Parathyroid adenoma (tissue), 2 donors: Measurements from ENCODE around the gene AGBL4.

Experiments used
- H2AFZ ChIP-seq: fragments of 300-600 bp; sonication (generic); one replicate; pipeline ENCODE4 v1.7.0; 2017; ENCODE audit warnings: antibody characterized with exemption, mild to moderate bottlenecking
- H3K27ac ChIP-seq: fragments of 300-600 bp; sonication (generic); one replicate; pipeline ENCODE4 v1.7.0; 2017
- H3K27me3 ChIP-seq: fragments of 300-600 bp; sonication (generic); one replicate; pipeline ENCODE4 v1.7.0; 2017; ENCODE audit warnings: low read length; ENCODE audit not compliant: control insufficient read depth, insufficient read depth
- H3K36me3 ChIP-seq: fragments of 300-600 bp; sonication (generic); one replicate; pipeline ENCODE4 v1.7.0; 2017; ENCODE audit warnings: low read length; ENCODE audit not compliant: control insufficient read depth, insufficient read depth
- H3K4me1 ChIP-seq: fragments of 300-600 bp; sonication (generic); one replicate; pipeline ENCODE4 v1.7.0; 2017; ENCODE audit warnings: control low read depth
- H3K4me2 ChIP-seq: fragments of 300-600 bp; sonication (generic); one replicate; pipeline ENCODE4 v1.7.0; 2017; ENCODE audit warnings: low read length
- H3K4me3 ChIP-seq: fragments of 300-600 bp; sonication (generic); one replicate; pipeline ENCODE4 v1.7.0; 2017; ENCODE audit warnings: low read depth, low read length
- H3K79me2 ChIP-seq: fragments of 300-600 bp; sonication (generic); one replicate; pipeline ENCODE4 v1.7.0; 2017; ENCODE audit warnings: control low read depth
- H3K9ac ChIP-seq: fragments of 300-600 bp; sonication (generic); one replicate; pipeline ENCODE4 v1.7.0; 2017; ENCODE audit warnings: mild to moderate bottlenecking
- H3K9me3 ChIP-seq: fragments of 300-600 bp; sonication (generic); one replicate; pipeline ENCODE4 v1.7.0; 2017; ENCODE audit warnings: low read length; ENCODE audit not compliant: control insufficient read depth
- CTCF ChIP-seq: fragments of 300-600 bp; sonication (generic); IDR thresholded peaks from one replicate; pipeline ENCODE4 v1.7.0; 2017; ENCODE audit warnings: antibody characterized with exemption, mild to moderate bottlenecking
- donor health status: primary hyperparathyroidism.

The AGBL4 gene

GRCh38 chr1:48498096-48498791, 1525.5 kb downstream of the AGBL4 start:
- H3K27ac ChIP-seq, result no peak overlapping the region
- H3K9me3 ChIP-seq, result no peaks in the 10 kb centered on the region
- H3K4me2 ChIP-seq, result no peak overlapping the region
- no peak overlapping the region for H3K4me3 ChIP-seq
- peak overlapping the region; percentile 43 for H2AFZ ChIP-seq
- H3K27me3 ChIP-seq, result no peaks in the 10 kb centered on the region
- no peaks in the 10 kb centered on the region for H3K36me3 ChIP-seq
- peaks cover 3% of the 10 kb centered on the region for H3K4me1 ChIP-seq
- H3K79me2 ChIP-seq, result no peaks in the 10 kb centered on the region
- peak; percentile 70 for TF ChIP-seq CTCF
- H3K9ac ChIP-seq, result no peak overlapping the region

GRCh38 chr1:48495911-48496310, 1527.8 kb downstream of the AGBL4 start:
- Histone ChIP-seq H3K4me1 (peaks cover 3% of the 10 kb centered on the region), H3K27me3 (no peaks in the 10 kb centered on the region), H2AFZ (no peak overlapping the region), H3K27ac (no peak overlapping the region), H3K79me2 (no peaks in the 10 kb centered on the region), H3K9me3 (no peaks in the 10 kb centered on the region), H3K4me2 (no peak overlapping the region), H3K36me3 (no peaks in the 10 kb centered on the region), H3K9ac (no peak overlapping the region), H3K4me3 (no peak overlapping the region)
- TF ChIP-seq CTCF, result no peak

- Histone ChIP-seq H3K4me3 (no peak overlapping the region), H3K79me2 (no peaks in the 10 kb centered on the region), H3K4me1 (peaks cover 3% of the 10 kb centered on the region), H3K27ac (no peak overlapping the region), H3K4me2 (no peak overlapping the region), H3K9me3 (no peaks in the 10 kb centered on the region), H3K27me3 (no peaks in the 10 kb centered on the region), H3K36me3 (no peaks in the 10 kb centered on the region), H3K9ac (no peak overlapping the region), H2AFZ (no peak overlapping the region)
- TF ChIP-seq CTCF, result no peak
Observed at GRCh38 chr1:48495166-48495565, 1528.6 kb downstream of the AGBL4 start.

- peak overlapping the region; percentile 32 for H3K27ac ChIP-seq
- no peaks in the 10 kb centered on the region for H3K27me3 ChIP-seq
- H3K9ac ChIP-seq, result no peak overlapping the region
- peaks cover 3% of the 10 kb centered on the region for H3K4me1 ChIP-seq
- H3K4me3 ChIP-seq, result no peak overlapping the region
- H3K79me2 ChIP-seq, result no peaks in the 10 kb centered on the region
- TF ChIP-seq CTCF, result no peak
- H3K36me3 ChIP-seq, result no peaks in the 10 kb centered on the region
- H3K4me2 ChIP-seq, result peak overlapping the region; percentile 6
- H2AFZ ChIP-seq, result peak overlapping the region; percentile 54
- no peaks in the 10 kb centered on the region for H3K9me3 ChIP-seq
Observed at GRCh38 chr1:48493970-48494769, 1529.6 kb downstream of the AGBL4 start.
